SK-N-DZ (cell line): ENCODE data around the gene MAP7.
A peak's percentile ranks its signal among the peaks of the same experiment; 100 is the strongest.

ENCODE experiments used
- DNase-seq: peaks from one replicate; pipeline ENCODE4 v3.0.0-alpha.2; 2015; ENCODE audit warnings: low spot score
- small RNA-seq, 2 experiments: library from RNA; depleted of rRNA; stranded (forward); fragments of <200 nt; gene quantifications; one replicate each; pipeline ENCODE3, GENCODE V24; 2014

The MAP7 gene

DNA sequence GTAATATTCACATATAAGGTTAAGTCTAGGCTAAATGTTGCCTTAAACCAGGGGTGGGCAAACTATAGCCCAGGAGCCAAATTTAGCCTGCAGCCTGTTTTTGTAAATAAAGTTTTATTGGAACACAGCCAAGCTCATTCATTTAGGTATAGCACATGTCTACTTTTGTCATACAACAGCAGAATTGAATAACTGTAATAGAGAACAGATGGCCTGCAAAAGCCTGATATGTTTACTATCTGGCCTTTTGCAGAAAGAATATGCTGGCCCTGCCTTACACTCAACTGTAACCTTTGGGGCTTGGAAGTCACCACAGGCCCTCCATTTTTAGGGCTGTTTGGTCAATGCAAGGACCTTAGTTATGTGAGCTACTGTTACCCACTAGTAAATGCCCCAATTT lies 242.9 kb downstream of the MAP7 start:
- peak; percentile 27 for DNase-seq

DNA sequence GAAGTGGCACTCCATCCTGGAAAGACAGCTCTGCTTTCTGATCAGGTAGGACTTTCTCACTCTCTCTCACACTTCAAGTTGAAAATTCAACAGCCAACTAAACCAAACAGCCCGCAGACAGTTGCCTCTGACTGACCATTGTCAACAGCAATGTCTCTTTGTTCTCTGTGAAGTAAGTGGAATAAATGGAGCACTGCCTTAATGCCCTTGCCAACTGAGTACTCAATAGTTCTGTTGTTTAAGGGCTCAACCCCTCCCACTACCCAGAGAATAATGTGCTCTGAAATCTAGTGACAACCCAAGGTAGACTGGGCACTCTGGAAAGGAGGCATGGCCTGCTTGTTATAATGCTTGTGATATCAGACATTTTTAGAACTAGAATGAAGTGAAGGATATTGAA lies 243.8 kb downstream of the MAP7 start:
- no peak for DNase-seq

DNA sequence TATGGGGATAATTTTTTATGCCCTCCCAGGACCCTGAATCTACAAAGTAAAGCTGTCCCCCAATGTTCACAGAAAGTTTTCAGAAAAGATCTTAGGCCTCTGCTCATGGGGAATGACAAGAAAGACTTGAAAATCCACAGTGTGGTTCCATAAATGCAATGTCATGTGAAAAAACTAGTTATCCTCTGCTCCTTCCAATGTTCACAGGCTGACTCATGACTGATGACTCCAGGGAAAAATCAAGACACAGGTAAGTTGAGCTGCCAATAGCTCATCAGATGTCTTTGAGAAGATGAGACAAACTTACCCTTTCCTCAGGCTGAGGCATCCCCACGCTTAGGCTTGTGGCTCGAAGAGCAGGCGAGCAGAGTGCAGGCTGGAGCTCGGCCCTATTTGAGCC lies 245.8 kb downstream of the MAP7 start:
- no peak for DNase-seq

DNA sequence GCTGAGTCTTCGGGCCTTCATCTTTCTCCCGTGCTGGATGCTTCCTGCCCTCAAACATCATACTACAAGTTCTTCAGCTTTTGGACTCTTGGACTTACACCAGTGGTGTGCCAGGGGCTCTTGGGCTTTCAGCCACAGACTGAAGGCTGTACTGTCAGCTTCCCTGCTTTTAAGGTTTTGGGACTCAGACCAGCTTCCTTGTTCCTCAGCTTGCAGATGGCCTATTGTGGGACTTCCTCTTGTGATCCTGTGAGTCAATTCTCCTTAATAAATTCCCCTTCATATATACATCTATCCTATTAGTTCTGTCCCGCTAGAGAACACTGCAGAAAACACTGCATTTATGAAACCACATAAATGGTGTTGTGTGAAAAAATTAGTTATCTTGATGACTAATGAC lies 246.7 kb downstream of the MAP7 start:
- DNase-seq: no peak

DNA sequence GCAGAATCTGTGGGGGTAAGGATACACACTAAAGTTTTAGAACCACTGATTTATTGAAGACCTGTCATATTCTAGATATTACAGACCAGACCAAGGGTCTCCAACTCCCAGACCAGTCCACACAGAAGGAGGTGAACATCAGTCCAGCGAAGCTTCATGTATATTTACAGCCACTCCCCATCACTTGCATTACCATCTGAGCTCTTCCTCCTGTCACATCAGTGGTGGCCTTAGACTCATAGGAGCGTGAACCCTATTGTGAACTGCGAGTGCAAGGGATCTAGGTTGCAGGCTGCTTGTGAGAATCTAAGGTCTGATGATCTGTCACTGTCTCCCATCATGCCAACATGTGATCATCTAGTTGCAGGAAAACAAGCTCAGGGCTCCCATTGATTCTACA lies 255.6 kb downstream of the MAP7 start:
- DNase-seq: no peak

Small RNA genes lying within 50 kb of the gene (small RNA-seq; reads per million reads assigned to genes)
- gene AL023284.1 (0 reads per million in 2 experiments), gene NDUFS5P1 (0 reads per million in 2 experiments)
